Ascending aorta (tissue), 2 donors: ENCODE results near the gene KNSTRN. TPM values are rescaled to one million over a fixed set of nuclear protein-coding genes. Genes with fewer than 3 reads are reported as not detected.

Experiments used
- DNase-seq, 2 donors: peaks; one replicate each; pipeline ENCODE4 v3.0.0-alpha.2; 2019; ENCODE audit warnings: low spot score in 2 of 2
- H3K27ac ChIP-seq, 2 donors: fragments of 200-600 bp; sonication (generic); one replicate each; pipeline ENCODE4 v1.5.1; 2016 to 2017; ENCODE audit warnings: mild to moderate bottlenecking in 1 of 2
- H3K27me3 ChIP-seq: fragments of 200-600 bp; sonication (generic); one replicate; pipeline ENCODE4 v1.5.1; 2017
- H3K36me3 ChIP-seq, 2 donors: fragments of 200-600 bp; sonication (generic); one replicate each; pipeline ENCODE4 v1.5.1; 2016
- H3K4me1 ChIP-seq, 2 donors: fragments of 200-600 bp; sonication (generic); one replicate each; pipeline ENCODE4 v1.5.1; 2016 to 2017; ENCODE audit warnings: mild to moderate bottlenecking in 1 of 2
- H3K4me3 ChIP-seq, 2 donors: fragments of 200-600 bp; sonication (generic); one replicate each; pipeline ENCODE4 v1.5.1; 2016 to 2017; ENCODE audit warnings: mild to moderate bottlenecking in 1 of 2
- H3K9me3 ChIP-seq, 2 donors: fragments of 200-600 bp; sonication (generic); one replicate each; pipeline ENCODE4 v1.5.1; 2016
- intact Hi-C: fragments of 100-400 bp; cut with DNase I; formaldehyde crosslinking; loops from one replicate; pipeline ENCODE4 v1.15.1; 2023
- total RNA-seq: library from RNA; depleted of rRNA; stranded (reverse); fragments of >200 nt; gene quantifications from one replicate; pipeline ENCODE4 v1.1.0, GENCODE V29; 2016
- TF ChIP-seq, protein P1 (sequence below), 3 experiments: fragments of 200-600 bp in 2 of 3; fragments of 450-650 bp in 1 of 3; sonication (generic) in 2 of 3; IDR thresholded peaks; one replicate each; pipeline ENCODE4 v1.5.1; 2016 to 2019; ENCODE audit warnings: antibody characterized with exemption in 3 of 3, mild to moderate bottlenecking in 1 of 3, moderate library complexity in 1 of 3

Gene KNSTRN
- total RNA-seq, 1 donor from 2014 or later: 5.1 TPM

DNA sequence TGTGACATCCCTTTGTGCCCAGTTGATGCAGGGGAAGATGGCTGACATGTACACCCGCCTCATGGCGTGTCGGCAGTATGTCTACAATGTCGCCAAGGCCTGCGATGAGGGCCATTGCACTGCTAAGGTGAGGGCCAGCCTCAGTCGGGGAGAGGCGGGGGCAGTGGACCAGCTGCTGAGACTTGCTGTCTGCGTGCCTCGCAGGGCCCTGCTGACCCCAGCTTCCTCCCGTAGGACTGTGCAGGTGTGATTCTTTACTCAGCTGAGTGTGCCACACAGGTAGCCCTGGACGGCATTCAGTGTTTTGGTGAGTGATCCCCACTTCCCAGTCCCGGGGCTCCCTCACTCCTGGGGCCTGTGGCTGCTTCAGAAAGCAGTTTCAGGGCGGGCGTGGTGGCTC lies 33.5 kb downstream of the KNSTRN start:
- no peak overlapping the region for H3K4me3 ChIP-seq
- no peaks in the 10 kb centered on the region for H3K9me3 ChIP-seq
- TF ChIP-seq, protein P1, sequence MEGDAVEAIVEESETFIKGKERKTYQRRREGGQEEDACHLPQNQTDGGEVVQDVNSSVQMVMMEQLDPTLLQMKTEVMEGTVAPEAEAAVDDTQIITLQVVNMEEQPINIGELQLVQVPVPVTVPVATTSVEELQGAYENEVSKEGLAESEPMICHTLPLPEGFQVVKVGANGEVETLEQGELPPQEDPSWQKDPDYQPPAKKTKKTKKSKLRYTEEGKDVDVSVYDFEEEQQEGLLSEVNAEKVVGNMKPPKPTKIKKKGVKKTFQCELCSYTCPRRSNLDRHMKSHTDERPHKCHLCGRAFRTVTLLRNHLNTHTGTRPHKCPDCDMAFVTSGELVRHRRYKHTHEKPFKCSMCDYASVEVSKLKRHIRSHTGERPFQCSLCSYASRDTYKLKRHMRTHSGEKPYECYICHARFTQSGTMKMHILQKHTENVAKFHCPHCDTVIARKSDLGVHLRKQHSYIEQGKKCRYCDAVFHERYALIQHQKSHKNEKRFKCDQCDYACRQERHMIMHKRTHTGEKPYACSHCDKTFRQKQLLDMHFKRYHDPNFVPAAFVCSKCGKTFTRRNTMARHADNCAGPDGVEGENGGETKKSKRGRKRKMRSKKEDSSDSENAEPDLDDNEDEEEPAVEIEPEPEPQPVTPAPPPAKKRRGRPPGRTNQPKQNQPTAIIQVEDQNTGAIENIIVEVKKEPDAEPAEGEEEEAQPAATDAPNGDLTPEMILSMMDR (IDR thresholded peaks at IDR 0.05): no peak
- H3K36me3 ChIP-seq: peaks cover 48 to 65% of the 10 kb centered on the region in 2 donors
- no peak overlapping the region for H3K27ac ChIP-seq
- no peaks in the 10 kb centered on the region for H3K27me3 ChIP-seq
- intact Hi-C loops: no loop called here
- DNase-seq: no peak
- peaks cover 0 to 4% of the 10 kb centered on the region in 2 donors for H3K4me1 ChIP-seq

DNA sequence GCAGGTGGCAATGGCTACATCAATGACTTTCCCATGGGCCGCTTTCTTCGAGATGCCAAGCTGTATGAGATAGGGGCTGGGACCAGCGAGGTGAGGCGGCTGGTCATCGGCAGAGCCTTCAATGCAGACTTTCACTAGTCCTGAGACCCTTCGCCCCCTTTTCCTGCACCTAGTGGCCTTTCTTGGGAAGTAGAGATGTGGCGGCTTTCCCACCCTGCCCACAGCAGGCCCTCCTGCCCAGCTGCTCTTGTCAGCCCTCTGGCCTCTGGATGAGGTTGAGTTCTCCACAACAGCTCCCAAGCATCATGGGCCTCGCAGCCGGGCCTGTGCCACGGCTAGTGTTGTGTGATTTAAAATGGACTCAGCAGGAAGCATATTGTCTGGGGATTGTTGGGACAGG lies 35.6 kb downstream of the KNSTRN start:
- H3K36me3 ChIP-seq: peaks cover 38 to 45% of the 10 kb centered on the region in 2 donors
- TF ChIP-seq, protein P1 (IDR thresholded peaks at IDR 0.05): no peak
- H3K4me3 ChIP-seq: no peak overlapping the region
- no peak overlapping the region for H3K27ac ChIP-seq
- no peaks in the 10 kb centered on the region for H3K27me3 ChIP-seq
- intact Hi-C loops: no loop called here
- peaks cover 5 to 13% of the 10 kb centered on the region in 2 donors for H3K4me1 ChIP-seq
- no peak for DNase-seq
- H3K9me3 ChIP-seq: no peaks in the 10 kb centered on the region

DNA sequence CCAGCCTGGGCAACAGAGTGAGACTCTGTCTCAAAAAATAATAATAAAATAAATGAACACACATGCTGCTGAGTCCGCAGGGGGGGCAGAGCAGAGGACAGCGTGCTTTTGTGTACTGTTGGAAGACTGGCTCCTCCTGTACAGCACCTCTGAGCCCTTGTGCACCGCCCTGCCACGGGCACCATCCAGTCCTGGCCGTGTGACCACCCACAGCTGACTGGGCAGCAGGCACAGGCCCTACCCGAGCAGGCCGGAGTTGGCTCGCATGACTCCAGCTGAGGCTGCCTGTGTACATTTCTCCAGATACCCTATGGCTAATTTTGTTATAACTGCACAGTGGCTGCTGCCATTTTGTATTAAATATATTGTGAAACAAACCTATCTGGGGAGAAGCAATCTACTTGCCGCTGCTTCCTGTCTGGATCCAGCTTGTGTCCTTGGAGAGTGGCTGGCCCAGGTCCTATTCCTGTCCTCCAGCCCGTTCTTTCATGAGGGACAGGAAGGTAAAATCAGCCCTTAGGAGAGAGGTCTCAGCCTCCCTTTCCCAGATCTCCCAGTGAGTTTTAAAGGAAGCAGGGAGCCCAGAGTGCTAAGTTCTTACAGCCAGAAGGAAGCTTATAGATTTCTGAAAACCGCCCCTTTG lies 37.7 kb downstream of the KNSTRN start:
- intact Hi-C loops: no loop called here
- TF ChIP-seq, protein P1 (IDR thresholded peaks at IDR 0.05): no peak
- Histone ChIP-seq H3K27me3 (no peaks in the 10 kb centered on the region), H3K36me3 (peaks cover 21 to 26% of the 10 kb centered on the region in 2 donors), H3K9me3 (no peaks in the 10 kb centered on the region), H3K4me1 (peaks cover 5 to 13% of the 10 kb centered on the region in 2 donors), H3K4me3 (no peak overlapping the region), H3K27ac (peak overlapping the region in 1 of 2 donors; percentile 0)
- no peak for DNase-seq

DNA sequence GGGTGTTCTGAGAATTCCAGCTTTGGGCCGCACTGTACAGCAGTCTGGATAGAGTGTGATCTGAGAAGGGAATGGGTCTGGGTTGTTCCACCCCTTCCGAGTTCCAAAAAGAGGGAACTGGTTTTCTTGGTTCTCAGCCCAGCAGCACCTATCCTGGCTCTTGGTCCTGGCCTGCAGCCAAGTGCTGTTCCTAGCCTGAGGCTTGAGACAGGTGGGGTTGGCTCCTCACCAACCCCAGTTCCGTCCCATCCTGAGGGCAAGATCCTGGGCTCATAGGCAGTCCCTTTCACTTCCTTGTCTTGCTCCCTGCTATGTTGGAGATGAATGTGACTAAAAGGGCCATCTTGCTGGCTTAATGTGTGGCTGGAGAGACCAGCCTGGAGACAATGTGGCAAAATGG lies 38.3 kb downstream of the KNSTRN start:
- peak overlapping the region in 1 of 2 donors; percentile 0 for H3K27ac ChIP-seq

DNA sequence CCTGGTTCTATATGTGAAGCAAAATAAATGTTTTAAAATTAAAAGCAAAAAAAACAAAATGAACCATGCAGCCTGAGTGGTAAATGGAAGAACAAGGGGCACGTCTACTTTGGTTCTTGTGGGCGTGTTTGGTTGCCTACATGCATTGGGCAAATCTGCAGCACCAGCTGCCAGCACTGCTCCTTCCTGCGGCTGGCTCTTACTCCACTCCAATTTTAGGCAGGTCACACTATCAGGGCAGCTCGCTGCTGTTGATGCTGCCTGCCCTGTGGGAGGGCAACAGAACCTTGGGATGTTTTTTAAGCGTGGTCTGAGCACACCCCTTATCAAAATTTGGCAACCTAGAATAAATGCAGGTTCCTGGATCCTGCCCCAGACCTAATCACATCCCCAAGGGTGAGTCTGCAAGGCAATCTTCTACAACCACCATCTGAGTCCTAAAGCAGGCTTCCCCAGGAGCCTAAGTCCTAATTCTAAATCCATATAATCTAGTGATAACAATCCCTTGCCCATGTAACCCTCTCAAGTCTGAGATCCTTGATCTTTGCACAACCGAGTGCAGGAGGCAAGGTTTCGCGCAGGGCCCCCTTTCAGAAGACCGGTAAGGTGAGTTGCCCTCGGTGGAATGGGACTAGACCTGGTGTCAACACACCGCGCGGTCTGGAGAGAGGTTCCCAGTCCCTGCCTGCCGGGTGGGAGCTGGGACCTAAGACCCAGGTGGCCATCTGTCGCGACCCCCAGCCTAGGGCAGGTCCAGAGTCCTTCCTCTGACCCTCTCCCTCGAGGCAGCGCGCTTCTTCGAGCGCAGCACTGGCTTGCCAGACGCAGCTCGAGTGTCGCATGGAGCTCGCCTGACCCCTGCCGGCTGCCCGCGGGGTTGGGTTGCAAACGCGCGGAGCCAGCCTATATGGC lies 39.0 kb downstream of the KNSTRN start:
- no peaks in the 10 kb centered on the region for H3K9me3 ChIP-seq
- DNase-seq: peak in 1 of 2 donors; percentile 81
- H3K4me1 ChIP-seq: peaks cover 5 to 13% of the 10 kb centered on the region in 2 donors
- H3K36me3 ChIP-seq: peaks cover 10 to 16% of the 10 kb centered on the region in 2 donors
- TF ChIP-seq, protein P1 (IDR thresholded peaks at IDR 0.05): peak; percentile 94 to 97 (median 94)
- H3K27me3 ChIP-seq: no peaks in the 10 kb centered on the region
- peak overlapping the region in 1 of 2 donors; percentile 45 for H3K4me3 ChIP-seq
- intact Hi-C loops: loop anchor here (1.0 to 2.0 kb wide), 4 partner anchors 77 to 205 kb away; no protein-coding TSS in a partner anchor
- H3K27ac ChIP-seq: no peak overlapping the region

More for the DNA sequence above, 38.3 kb downstream of the KNSTRN start:
- intact Hi-C loops: no loop called here
- no peak for DNase-seq
- H3K27me3 ChIP-seq: no peaks in the 10 kb centered on the region
- TF ChIP-seq, protein P1 (IDR thresholded peaks at IDR 0.05): no peak
- H3K4me3 ChIP-seq: no peak overlapping the region
- peaks cover 5 to 13% of the 10 kb centered on the region in 2 donors for H3K4me1 ChIP-seq
- no peaks in the 10 kb centered on the region for H3K9me3 ChIP-seq
- H3K36me3 ChIP-seq: peaks cover 15 to 23% of the 10 kb centered on the region in 2 donors
